Measurements from ENCODE around the gene HRAS.

Gene HRAS

GRCh38 chr11:567011-567628 lies 31.7 kb upstream of the HRAS start:
- no peak for DNase-seq (ENCODE audit: low read depth)

GRCh38 chr11:565921-566509 lies 30.6 kb upstream of the HRAS start:
- no peak for DNase-seq (ENCODE audit: low read depth)

- DNase-seq (ENCODE audit: low read depth), result no peak
Measured at GRCh38 chr11:563812-564578, 28.6 kb upstream of the HRAS start.

- DNase-seq (ENCODE audit: low read depth), result no peak
Measured at GRCh38 chr11:563066-563811, 27.9 kb upstream of the HRAS start.

GRCh38 chr11:562046-562645 lies 26.8 kb upstream of the HRAS start:
- no peak for DNase-seq (ENCODE audit: low read depth)

- DNase-seq (ENCODE audit: low read depth), result no peak
Measured at GRCh38 chr11:561148-562003, 26.0 kb upstream of the HRAS start.

GRCh38 chr11:560305-561147 lies 25.1 kb upstream of the HRAS start, which contains the start of the genes LMNTD2 and RASSF7:
Gene LMNTD2 (minus strand): TSS chr11:560738. CDS start chr11:560716, 22 bp downstream.
Gene RASSF7 (plus strand): TSS chr11:560970. CDS start chr11:561769, 799 bp downstream.
- DNase-seq (ENCODE audit: low read depth), result peak; percentile 51

- no peak for DNase-seq (ENCODE audit: low read depth)
Measured at GRCh38 chr11:559712-560304, 24.4 kb upstream of the HRAS start.

- no peak for DNase-seq (ENCODE audit: low read depth)
Measured at GRCh38 chr11:559020-559620, 23.7 kb upstream of the HRAS start.

GRCh38 chr11:558503-558902 lies 23.1 kb upstream of the HRAS start:
- no peak for DNase-seq (ENCODE audit: low read depth)

GRCh38 chr11:557328-558132 lies 22.2 kb upstream of the HRAS start:
- DNase-seq (ENCODE audit: low read depth), result no peak

GRCh38 chr11:556662-557256 lies 21.4 kb upstream of the HRAS start:
- DNase-seq (ENCODE audit: low read depth), result no peak

GRCh38 chr11:555780-556661 lies 20.6 kb upstream of the HRAS start:
- DNase-seq (ENCODE audit: low read depth), result no peak

- no peak for DNase-seq (ENCODE audit: low read depth)
Measured at GRCh38 chr11:555227-555779, 19.9 kb upstream of the HRAS start.

- DNase-seq (ENCODE audit: low read depth), result no peak
Measured at GRCh38 chr11:554428-555226, 19.3 kb upstream of the HRAS start.

- DNase-seq (ENCODE audit: low read depth), result no peak
Measured at GRCh38 chr11:553988-554340, 18.6 kb upstream of the HRAS start.

Measured in CMK (cell line).